Measurements from ENCODE around the gene ADGRL2.

DNA sequence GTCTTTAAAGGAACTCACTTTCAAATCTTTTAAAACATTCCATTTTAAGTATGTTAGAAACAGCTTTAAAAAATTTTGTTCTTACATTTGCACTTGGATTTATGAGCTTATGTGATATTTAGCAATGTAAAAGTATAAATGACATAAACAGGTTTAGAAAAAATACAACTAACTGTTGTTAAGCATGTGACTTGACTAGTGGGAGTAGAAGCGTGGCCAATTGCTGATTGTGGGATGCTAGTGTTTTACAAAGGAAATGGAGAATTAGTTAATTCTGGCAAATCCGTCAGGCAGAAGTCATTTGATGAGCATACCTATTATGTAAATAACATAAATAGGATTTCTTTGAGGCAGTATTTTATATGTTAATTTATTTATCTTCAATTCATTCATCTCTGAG is 175.8 kb downstream of the ADGRL2 start:
- TF ChIP-seq SMC3 (IDR thresholded peaks at IDR 0.05; ENCODE audit: low read depth, low read length) (no peak), RAD21 (IDR thresholded peaks at IDR 0.05; ENCODE audit: low read length) (no peak), EP300 (IDR thresholded peaks at IDR 0.05; ENCODE audit: borderline replicate concordance in 1 of 2, low read depth in 1 of 2, low read length in 1 of 2) (no peak)

All from SK-N-SH (cell line).